Kidney epithelial cell (primary cell): ENCODE data around the gene ENTR1. TPM values are rescaled to one million over a fixed set of nuclear protein-coding genes. Genes with fewer than 3 reads are reported as not detected.

ENCODE experiments used
- DNase-seq: peaks from one replicate; pipeline ENCODE4 v3.0.0-alpha.2; 2010; ENCODE audit warnings: low read depth
- H3K27me3 ChIP-seq: 2 replicates; pipeline ENCODE4 v1.6.0; 2011; ENCODE audit warnings: low read length; ENCODE audit not compliant: control insufficient read depth, insufficient read depth
- H3K36me3 ChIP-seq: 2 replicates; pipeline ENCODE4 v1.5.1; 2011; ENCODE audit warnings: low read length; ENCODE audit not compliant: control insufficient read depth, insufficient read depth
- H3K4me3 ChIP-seq: 2 replicates; pipeline ENCODE4 v1.5.1; 2011; ENCODE audit warnings: low read depth, mild to moderate bottlenecking, control low read depth, low read length
- total RNA-seq: library from RNA; depleted of rRNA; stranded (reverse); fragments of >200 nt; gene quantifications from 2 replicates; pipeline ENCODE4 v1.2.3, GENCODE V29; 2015
- TF ChIP-seq, protein P1 (sequence below): IDR thresholded peaks from 2 replicates; pipeline ENCODE4 v1.5.1; 2011; ENCODE audit warnings: mild to moderate bottlenecking, moderate library complexity, low read length, control low read depth, inconsistent platforms; ENCODE audit not compliant: insufficient read depth, poor library complexity, severe bottlenecking

Gene ENTR1
- total RNA-seq, 1 donor from 2014 or later: 71.4 TPM

GRCh38 chr9:136378170-136379002, 32.0 kb downstream of the ENTR1 start:
- Histone ChIP-seq H3K27me3 (no peaks in the 10 kb centered on the region), H3K36me3 (peaks cover 4% of the 10 kb centered on the region), H3K4me3 (no peak overlapping the region)
- DNase-seq: no peak
- TF ChIP-seq, protein P1, sequence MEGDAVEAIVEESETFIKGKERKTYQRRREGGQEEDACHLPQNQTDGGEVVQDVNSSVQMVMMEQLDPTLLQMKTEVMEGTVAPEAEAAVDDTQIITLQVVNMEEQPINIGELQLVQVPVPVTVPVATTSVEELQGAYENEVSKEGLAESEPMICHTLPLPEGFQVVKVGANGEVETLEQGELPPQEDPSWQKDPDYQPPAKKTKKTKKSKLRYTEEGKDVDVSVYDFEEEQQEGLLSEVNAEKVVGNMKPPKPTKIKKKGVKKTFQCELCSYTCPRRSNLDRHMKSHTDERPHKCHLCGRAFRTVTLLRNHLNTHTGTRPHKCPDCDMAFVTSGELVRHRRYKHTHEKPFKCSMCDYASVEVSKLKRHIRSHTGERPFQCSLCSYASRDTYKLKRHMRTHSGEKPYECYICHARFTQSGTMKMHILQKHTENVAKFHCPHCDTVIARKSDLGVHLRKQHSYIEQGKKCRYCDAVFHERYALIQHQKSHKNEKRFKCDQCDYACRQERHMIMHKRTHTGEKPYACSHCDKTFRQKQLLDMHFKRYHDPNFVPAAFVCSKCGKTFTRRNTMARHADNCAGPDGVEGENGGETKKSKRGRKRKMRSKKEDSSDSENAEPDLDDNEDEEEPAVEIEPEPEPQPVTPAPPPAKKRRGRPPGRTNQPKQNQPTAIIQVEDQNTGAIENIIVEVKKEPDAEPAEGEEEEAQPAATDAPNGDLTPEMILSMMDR: no peak

DNA sequence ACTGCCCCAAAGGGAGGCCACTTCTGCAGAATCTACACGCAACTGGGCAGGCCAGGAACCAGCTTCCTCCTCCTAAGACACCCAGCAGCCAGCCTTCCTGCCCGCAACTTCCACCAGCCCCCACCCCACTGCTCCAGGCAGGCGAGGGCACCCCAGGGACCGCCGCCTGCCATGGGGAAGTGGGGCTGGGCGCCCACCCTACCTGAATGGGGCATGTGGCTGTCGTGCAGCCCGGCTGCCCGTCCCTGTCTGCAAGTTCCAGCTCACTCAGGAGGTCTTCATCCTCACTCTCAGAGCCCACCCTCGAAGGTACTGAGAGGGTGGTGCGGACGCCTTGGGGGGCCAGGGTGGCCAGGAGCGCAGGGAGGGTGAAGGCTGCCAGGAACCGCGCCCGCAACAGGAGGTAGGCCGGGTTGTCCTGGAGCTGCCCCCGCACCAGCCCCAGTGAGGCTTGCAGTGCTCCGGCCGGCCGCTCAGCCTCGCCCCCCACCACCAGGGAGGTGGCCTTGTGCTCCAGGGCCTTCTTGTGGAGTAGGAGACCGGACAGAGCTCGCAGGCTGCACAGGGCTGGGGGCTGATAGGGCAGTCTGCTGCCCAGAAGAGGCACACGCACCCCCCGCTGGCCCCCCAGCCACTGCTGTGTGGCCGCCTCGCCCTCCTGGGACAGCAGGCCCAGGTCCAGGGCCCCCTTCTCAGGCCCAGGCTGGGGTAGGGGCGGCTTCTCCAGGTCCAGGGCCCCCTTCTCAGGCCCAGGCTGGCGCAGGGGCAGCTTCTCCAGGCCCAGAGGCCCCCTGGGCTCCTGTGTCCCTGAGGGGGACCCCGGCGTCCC, 32.9 kb downstream of the ENTR1 start:
- Histone ChIP-seq H3K36me3 (peaks cover 4% of the 10 kb centered on the region), H3K4me3 (no peak overlapping the region), H3K27me3 (no peaks in the 10 kb centered on the region)
- TF ChIP-seq, protein P1: no peak
- DNase-seq: no peak

GRCh38 chr9:136376457-136376856, 34.0 kb downstream of the ENTR1 start:
- no peaks in the 10 kb centered on the region for H3K27me3 ChIP-seq
- DNase-seq: no peak
- TF ChIP-seq, protein P1: no peak
- H3K36me3 ChIP-seq: peaks cover 2% of the 10 kb centered on the region
- no peak overlapping the region for H3K4me3 ChIP-seq

DNA sequence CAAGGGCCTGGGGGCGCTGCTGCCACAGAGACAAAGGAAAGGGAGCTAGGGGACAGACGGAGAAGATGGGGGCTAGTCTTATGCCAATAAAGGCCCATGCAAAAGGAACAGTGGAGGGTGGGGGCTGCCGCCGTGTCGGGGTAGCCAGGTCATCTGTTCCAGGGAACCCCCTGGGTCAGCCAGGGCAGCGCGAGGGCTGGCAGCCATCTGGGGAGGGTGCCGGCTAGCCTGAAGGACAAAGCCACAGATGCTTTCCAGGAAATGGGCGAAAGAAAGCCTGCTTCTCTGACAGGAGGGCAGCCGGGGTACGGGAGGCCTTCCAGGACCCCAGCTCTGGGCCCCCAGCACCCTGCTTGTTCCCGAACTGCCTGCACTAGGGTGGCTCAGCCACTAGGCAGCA, 35.3 kb downstream of the ENTR1 start:
- peaks cover 2% of the 10 kb centered on the region for H3K36me3 ChIP-seq
- no peak for DNase-seq
- no peaks in the 10 kb centered on the region for H3K27me3 ChIP-seq
- no peak overlapping the region for H3K4me3 ChIP-seq
- TF ChIP-seq, protein P1: no peak

DNA sequence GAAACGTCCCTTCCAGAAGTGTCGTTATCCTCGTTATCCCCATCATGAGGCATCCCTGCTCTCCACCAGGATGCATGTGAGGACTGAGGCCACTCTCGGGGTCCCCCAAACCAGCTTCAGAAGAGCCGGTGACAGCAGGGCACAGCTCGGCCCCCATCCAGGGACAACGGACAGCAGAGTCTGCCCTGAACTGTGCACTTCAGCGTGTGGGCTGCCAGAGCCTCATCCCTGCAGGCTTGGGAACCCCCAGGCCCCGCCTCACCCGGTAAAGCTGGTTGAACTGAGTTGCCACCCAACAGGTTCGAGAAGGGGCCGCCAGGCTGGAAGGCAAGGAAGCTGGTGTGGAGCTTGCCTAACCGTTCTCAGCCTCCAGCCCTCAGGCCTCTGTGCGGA, 36.2 kb downstream of the ENTR1 start:
- TF ChIP-seq, protein P1: no peak

More for the DNA sequence above, 36.2 kb downstream of the ENTR1 start:
- DNase-seq: no peak
- no peaks in the 10 kb centered on the region for H3K27me3 ChIP-seq
- no peak overlapping the region for H3K4me3 ChIP-seq
- H3K36me3 ChIP-seq: no peaks in the 10 kb centered on the region
